Activated CD4-positive, alpha-beta T cell treated with anti-CD3 and anti-CD28 coated beads, Interleukin-10, Interleukin-2, amounts not matched to agents 100 ng/mL and 50 ng/mL, durations not matched to agents 16 hours and 8 hours (primary cell): ENCODE results near the gene PTPRR.

Experiments used
- DNase-seq: peaks from one replicate; pipeline ENCODE4 v3.0.0-alpha.2; 2020

Gene PTPRR

DNA sequence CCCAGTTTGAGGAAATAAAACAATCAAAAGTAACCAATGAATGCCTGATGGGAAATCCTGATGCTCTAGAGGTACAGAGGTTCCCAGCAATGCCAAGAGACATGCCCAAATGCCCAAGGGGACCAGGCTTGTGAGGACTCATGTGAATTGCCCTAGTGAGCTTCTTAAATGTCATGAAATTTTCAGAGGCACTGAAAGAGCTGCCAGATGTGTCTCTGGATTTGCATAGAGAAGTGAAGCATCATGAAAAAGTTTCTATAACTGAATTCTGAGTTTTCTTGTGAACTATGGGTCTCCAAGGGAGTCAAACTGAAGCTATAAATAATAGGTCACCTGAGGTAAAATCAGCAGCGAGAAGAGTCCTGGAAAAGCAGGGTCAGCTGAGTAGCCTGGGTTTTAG lies 9.9 kb downstream of the PTPRR start:
- DNase-seq = no peak

- DNase-seq = no peak
Measured at GRCh38 chr12:70908978-70909377, 11.6 kb downstream of the PTPRR start.

- DNase-seq = no peak
Measured at GRCh38 chr12:70907412-70907811, 13.1 kb downstream of the PTPRR start.

- no peak for DNase-seq
Measured at GRCh38 chr12:70895956-70896355, 24.6 kb downstream of the PTPRR start.

DNA sequence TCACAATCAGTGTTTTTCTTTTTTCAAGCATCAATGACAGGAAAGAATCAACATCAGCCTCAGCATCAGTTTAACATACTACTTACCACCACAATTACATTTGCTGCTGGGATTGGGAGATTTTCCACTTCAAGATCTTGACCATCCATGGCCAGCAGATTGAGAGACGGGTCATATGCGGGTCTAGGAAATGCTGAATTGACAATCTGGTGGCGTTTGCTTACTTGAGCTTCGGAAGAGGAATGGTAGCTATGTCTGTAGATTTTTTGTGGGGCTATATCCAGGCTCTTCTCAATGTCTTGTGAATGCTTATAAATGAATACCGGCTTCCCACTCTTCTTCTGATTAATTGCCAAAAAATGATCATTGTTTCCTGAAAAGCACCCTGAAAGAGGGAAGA lies 27.9 kb downstream of the PTPRR start:
- DNase-seq = no peak

DNA sequence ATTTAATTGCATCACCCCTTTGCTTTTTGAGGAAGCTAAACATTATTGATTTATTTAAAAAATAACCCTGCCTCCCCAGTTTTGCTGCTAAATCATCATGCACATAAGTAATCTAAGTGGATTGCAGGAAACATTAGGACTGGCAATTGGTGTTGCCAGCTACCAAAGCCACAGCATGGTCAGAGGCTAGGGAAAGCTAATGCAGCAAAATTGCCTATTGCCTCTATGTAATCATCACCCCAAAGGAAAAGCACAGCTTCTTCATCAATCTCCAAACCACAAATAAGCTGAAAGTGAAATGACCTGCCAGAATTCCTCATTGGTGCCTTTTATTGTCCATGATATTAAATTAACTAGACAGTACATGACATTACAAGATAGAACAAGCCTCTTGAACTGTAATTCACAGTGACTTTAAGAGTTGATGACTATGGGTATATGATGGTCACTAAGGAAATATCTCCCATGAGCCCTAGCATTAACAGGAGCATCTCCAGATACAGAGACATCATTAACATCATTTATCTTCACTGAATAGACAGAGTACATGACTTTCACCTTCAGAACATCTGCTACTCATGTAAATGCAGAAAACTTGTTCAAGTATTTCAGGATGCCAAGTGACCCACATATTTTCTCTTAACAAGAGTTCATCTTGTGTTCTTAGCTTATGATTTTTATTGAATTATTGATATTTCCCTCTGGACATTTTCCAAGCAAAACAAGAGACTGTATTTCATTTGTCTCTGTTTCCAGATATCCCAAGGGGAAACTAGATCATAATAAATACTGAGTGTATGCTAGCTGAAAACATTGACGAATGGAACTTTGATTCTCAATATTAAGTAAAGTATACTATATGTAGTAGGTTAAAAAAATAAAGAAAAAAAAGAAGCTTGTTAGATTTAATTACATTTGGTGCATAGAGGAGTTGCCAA lies 29.4 kb downstream of the PTPRR start:
- no peak for DNase-seq

DNA sequence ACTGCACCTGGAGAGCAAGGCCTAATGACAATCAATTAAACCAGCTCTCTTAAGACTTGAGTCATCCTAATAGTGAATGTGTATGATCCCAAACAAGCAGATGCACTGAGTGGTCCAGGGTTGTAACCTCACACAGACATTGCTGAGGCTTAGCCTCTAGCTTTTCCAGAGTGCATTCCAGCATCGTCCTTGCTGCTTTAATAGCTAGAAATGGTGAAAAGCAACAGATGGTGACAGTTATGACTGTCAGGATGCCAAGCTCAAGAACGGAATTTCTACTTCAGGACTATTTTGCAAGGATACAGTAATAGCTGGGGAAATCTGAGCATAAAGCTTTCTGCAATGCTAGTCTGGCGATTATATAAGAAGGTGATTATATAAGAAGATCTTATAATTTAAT lies 34.6 kb downstream of the PTPRR start:
- no peak for DNase-seq

DNA sequence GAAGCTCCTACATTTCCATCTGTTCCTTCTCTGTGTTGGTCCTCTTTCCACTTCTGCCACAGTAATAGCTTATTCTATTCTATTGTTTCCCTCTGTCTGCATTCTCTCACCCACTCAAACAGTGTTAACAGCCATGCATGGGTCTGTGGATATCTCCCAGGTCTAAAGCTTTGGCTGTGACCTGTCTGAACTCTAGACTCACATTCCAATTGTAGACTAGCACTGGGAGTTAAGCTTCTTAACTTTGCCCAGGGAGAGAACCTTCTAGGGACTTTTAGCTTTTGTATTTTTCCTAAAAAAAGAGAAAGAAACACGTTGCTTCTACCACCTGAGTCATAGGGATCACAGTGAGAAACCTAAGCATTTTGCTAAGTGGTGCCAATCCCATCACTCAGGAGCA lies 36.7 kb downstream of the PTPRR start:
- no peak for DNase-seq

- DNase-seq = no peak
Measured at GRCh38 chr12:70880744-70881143, 39.8 kb downstream of the PTPRR start.

DNA sequence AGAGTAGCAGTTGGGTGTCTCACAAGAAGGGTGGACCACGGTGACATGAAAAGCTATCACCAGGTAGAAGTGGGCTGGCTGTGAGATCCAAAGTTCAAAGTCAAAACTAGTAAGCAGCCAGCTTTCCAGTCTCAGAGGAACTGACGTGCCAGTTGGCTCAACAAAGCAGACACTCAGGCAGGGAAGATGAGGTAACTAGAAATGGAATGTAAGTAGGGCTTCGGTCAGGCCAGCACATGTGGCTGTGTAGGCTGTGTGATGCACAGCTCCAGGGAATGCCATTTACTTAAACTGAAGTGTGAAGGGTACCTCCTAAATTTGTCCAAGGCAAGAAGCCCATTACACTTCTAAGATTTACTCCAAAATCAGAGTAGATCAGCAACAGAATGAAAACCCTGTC lies 43.6 kb downstream of the PTPRR start:
- no peak for DNase-seq

- DNase-seq = no peak
Measured at GRCh38 chr12:70875628-70876027, 44.9 kb downstream of the PTPRR start.

GRCh38 chr12:70854881-70855568 lies 65.5 kb downstream of the PTPRR start:
- no peak for DNase-seq

DNA sequence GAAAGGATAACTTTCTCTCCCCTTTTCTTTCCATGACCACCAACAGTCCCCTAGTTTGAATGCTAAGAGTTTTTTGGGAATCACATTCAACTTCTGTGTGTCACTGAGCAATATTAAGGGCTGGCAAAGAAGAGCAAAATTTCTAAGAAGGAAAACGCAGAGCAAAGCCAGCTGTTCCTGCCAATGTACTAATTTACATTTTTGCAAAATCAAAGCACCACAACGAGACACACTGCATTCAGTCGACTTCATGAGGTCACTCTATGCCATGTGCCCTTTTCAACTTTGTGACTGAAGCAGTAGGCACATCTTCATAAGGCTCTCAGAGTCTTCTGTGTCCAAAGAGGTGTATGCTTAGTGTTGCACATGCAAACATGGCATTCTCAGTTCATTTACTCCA lies 66.4 kb downstream of the PTPRR start:
- no peak for DNase-seq

- no peak for DNase-seq
Measured at GRCh38 chr12:70853326-70853725, 67.2 kb downstream of the PTPRR start.

- DNase-seq = no peak
Measured at GRCh38 chr12:70852416-70853150, 68.0 kb downstream of the PTPRR start.

DNA sequence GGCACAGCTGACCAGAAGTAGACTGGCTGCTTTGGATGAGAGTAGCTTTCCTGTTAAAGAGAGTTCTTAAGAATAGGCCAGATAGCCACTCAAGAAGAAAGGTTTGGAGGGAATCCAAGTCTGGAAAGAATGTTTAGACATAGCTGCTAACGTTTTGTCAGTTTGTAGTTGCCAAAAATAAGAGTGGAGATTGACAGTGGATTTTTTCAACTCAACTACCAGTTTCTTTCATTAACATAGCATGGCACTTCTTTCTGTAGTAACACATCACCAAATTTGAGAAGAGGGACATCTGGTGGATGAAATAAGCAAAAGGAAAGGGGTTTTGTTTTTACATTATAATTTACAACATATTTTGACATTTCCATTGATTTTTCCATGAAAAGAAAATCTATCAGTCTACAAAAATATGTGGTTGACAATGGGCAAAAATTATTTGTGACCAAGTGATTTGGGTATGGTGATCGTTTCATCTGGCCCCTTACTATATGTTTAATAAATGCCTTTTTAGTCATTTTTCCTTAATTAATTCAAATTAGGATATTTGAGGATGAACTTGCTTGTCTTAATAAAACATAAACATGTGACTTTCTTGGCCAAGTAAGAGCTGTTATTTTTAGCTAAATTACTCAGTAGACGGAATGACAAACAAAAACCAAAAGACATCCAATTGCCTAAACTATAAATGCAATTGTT lies 71.1 kb downstream of the PTPRR start:
- DNase-seq = no peak

GRCh38 chr12:70847871-70848270 lies 72.7 kb downstream of the PTPRR start:
- DNase-seq = no peak

DNA sequence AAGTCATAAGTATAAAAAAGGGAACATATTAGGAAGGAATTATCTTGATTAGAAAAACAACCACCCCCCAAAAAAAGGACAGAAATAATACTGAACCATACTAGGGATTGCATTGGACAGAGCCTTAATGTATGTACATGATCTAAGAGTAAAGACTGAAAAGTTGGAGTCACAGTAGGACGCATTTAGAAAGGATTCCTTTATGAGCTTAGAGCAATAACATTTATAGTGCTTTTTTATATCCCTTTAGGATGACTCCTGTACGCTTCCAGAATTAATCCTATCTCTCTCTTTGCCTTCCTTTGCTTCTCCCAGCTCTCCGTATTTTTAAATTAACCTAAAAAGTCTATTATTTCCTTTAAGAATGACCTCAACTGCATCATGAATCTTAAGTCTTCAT lies 75.3 kb downstream of the PTPRR start:
- no peak for DNase-seq

GRCh38 chr12:70843363-70843762 lies 77.2 kb downstream of the PTPRR start:
- DNase-seq = no peak

GRCh38 chr12:70842942-70843341 lies 77.6 kb downstream of the PTPRR start:
- DNase-seq = no peak

DNA sequence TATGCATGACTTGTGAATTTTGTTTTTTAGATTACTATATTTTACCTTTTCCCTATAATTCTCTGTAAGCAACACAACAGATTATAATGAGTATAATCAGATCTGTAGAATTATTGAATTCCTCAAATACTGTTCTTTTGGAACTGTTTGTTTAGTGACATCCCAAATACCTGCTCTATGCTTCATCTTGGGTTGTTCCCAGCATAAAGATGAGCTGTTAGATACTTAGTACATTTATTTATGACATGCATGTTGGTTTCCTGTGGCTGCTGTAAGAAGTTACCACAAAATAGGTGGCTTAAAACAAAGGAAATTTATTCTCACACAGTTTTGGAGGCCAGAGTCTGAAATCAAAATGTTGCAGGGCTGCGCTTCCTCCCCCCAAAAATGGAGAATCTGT lies 78.4 kb downstream of the PTPRR start:
- no peak for DNase-seq

GRCh38 chr12:70840656-70841350 lies 79.7 kb downstream of the PTPRR start:
- no peak for DNase-seq
